ENCODE data around the gene SHISA8.
"Not testable (repeated sequence)": the region's sequence is repeated elsewhere in the genome, so short reads cannot be mapped to it uniquely, and the experiment has no call there.

Gene SHISA8

DNA sequence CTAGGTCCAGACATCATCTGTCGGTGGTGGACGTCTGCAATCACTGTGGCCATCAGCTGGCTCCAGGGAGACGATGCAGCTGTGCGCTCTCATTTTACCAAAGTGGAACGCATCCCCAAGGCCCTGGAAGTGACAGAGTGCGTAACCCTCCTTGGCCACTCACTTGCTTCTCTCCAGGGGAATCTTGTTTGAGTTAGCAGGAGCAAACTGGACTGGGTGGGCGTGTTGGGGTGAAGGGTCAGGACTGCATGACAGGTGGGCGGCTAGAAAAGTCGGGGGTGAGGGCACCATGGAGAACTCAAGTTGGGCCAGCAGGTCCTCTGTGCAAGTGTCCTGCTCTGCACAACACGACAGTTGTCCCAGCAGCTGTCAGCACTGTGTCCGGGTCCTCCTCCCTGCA is 16.2 kb downstream of the SHISA8 start:
- no peak for DNase-seq

DNA sequence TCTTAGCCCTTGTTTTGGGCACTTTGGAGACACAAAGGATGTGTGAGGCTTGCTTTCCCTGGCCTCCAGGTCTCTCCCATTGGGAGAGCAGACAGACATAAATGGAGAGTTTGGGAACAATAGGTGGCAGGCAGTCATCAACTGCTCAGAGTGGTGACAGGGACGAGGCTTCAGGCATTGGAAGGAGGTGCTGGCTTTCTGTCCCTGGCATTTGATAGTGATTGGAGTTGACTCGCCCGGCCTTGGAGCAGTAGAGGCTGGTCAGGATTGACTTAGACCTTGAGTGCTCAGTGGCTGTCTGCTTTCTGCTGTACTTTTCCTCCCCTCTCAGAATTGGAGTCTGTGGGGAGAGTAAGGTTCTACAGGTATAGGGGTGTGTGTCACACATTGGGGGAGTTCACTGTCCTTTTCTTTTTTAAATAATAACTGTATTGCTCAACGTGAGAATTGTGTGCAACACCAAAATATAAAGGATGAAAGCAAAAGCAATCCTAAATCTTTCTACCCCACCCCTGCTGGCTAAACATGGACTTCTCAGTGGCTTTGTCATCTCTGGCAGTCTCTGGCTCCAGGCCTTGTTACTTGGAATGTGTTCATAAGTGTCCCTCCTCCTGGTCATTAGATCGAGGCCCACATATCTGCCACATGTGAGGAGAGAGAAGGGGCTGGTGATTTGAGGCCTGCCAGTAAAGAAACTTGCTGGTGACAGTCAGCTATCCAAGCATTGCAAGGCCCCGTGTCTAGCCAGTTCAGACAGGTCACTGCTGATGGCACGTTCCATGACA is 21.1 kb downstream of the SHISA8 start:
- no peak for DNase-seq

DNA sequence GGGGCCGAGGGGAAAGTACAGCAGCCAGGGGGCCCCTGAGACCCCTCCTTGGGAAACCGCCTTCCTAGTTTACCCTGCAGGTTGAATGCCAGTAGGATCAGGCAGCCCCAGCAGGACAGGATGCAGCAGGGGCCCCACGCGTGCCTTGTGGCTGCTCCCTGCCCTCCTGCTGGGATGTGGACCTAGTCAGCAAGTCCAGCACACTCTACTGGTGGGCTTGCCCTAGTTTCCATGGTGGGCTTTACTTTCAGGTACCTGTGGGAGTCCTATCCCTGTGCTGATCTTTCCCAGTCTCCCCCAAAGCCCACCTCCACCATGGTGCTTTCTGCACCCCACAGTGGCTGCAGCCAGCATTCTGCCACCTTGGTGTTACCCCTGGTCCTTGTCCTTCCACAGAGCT is 22.2 kb downstream of the SHISA8 start:
- no peak for DNase-seq

DNA sequence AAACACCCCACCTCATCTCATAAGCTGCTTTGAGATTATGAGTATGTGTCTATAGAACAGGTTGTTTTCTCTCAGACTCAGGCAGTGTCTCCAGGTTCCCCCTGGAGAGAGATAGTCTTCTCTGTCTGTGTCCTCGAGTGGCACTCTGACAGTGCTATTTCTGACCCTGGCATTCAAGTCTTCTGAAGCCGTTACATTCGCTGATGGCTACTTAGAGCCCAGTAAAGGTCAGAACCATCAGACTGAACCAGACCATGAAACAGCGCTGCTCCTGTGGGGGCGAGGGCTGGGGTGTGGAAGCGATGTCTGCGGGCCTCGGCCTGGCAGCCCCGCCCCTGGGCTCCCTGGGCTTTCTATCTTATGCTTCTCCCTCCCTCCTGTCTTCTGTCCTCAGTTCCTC is 23.5 kb downstream of the SHISA8 start:
- no peak for DNase-seq

DNA sequence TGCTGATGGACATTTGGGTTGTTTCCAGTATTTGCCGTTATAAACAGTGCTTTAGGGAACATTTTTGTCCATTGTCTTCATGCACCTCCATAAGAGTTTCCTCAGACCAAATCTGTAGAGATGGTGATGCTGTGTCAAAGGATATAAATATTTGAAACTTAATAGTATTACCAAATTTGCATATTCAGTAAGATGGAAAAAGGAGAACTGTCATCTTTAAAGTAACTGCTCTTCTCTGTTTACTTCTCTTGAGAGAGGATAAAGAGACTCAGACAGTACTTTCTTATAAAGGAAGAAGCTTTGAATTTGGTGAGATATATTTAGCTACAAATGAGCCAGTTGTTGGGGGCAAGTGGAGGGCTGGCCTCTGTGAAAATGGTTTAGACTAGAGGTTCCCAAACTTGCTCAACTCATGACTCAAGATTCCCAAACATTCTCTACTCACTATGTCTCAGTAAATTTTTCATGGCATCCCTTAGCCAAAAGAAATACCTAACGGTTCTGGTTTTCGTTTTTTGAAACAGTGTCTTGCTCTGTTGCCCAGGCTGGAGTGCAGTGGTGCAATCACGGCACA is 26.2 kb downstream of the SHISA8 start:
- DNase-seq, result no peak

DNA sequence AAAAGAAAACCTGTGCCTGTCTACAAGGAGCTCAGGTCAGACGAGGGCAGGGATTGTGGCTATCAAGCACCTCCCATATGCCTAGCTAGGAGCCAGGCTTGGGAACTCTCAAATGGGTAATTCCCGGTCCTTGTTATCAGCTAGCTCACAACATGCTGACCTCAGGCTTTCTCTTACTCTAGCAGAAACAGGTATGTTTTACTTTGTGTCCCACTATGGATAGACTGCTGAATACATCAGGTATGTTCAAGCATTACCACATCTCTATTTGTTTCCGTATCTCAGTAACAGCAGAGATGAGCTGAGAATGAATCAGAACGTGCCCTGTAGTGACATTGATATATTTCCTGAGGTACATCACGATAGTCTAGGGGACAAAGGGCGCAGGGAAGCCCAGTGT is 29.4 kb downstream of the SHISA8 start:
- no peak for DNase-seq

DNA sequence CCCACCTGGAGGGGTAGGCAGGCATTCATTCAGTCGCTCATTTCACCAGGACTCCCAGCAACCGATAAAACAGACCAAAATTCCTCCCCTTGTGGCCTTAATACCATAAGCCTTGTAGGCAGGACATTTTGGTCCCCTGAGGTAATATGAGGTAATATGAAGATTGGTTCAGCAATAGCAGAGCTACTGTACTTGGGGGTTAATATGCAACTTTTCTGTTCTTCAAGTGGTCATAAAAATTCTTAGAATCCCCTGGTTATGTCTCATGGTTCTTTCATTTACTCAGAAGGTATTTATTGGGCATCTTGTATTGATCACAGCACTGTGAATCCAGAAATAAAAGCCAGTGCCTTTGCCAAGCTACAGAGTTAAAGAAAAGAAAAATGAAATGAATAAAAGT is 29.8 kb downstream of the SHISA8 start:
- no peak for DNase-seq

DNA sequence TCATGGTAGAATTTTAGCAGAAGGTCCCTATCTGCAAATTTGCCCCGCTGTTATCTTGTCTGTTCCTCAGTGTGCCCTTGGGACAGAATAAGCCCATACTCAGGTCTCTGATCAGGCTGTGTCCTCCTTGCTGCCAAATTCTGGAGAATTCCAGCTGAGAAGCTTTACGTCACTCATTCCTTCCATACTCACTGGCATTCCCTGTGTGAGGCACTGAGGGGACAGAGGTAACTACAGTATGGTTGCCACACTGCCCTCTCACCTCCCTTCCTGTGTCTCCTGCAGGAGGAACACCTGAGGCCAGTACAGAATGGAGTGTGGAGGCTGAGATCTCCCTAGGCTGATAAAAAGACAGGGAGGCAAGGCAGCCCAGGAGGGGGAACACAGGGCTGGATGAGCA is 31.5 kb downstream of the SHISA8 start:
- no peak for DNase-seq

DNA sequence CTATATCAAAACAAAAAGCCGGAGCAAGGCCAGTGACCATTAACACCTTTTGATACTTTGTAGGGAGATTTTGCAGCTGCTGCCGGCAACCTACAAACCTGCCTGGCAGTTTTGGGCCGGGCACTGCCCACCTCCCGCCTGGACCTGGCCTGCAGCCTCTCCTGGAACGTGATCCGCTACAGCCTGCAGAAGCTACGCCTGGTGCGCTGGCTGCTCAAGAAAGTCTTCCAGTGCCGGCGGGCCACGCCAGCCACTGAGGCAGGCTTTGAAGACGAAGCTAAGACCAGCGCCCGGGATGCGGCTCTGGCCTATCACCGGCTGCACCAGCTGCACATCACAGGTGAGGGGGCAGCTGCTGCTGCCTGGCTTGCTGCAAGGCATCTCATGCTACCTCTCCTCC is 34.2 kb downstream of the SHISA8 start:
- no peak for DNase-seq

DNA sequence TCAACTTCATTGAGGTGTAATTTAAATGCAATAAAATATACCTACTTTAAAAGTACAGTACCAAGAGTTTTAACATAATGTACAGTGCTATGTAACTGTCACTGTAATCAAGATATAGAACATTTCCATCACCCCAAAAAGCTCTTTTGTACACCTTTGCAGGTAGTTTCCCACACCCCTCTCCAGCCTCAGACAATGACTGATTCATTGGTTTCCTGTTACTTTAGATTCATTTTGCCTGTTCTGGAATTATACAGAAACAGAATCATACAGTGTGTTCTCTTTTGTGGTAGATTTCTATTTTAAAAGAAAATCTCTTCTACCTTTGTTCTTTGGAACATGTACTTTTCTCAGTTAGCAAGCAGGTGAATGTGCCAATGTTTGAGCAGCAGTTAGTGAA is 38.2 kb downstream of the SHISA8 start:
- no peak for DNase-seq

DNA sequence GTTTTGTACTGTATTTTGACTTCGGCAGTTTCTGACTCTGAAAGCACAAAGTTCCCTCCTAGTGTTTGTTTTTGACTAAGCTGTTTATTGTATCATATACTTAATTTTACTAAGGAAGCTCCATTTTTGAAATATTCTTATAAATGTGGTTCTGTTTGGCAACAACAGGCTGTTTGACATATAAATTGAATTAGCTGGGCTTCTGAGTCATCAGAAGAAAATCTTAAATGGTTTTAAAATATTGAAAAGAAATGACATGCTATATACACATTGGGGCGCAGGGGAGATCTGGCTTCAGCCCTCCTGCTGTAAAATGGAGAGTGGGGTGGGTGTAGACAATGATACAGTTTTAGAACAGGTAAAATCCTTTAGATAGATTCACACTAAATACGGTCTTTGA is 38.6 kb downstream of the SHISA8 start:
- no peak for DNase-seq

DNA sequence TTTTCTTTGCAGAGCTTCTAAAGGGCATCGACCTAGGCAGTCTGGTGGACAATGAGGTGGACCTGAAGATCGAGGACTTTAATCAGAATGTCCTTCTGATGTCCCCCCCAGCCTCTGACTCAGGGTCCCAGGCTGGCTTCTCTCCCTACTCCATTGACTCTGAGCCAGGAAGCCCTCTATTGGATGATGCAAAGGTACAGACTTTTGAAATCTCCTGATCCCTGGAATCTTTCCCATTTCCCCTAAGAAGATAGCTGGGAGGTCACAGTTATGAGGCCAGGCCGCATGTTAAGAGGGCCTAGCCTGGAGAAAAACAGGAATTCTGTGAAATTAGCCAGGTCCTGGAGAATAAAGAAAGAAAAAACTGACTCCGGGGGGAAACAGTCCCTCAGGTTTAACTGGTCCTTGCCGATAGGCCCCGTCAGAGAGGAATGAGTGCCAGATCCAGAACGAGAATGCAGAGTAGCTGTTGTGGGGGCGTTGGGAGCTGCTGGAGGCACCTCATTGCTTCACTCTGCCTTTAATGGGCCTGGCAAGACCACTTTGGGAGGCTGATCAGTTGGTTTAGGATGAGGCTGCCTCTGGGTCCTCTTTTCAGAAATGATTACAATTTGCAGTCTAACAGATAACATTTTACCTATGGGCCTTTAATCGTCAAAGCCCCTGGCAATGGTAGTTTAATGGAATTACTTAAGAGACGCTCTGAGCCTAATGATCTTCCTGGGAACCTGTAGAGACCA is 39.2 kb downstream of the SHISA8 start:
- no peak for DNase-seq

DNA sequence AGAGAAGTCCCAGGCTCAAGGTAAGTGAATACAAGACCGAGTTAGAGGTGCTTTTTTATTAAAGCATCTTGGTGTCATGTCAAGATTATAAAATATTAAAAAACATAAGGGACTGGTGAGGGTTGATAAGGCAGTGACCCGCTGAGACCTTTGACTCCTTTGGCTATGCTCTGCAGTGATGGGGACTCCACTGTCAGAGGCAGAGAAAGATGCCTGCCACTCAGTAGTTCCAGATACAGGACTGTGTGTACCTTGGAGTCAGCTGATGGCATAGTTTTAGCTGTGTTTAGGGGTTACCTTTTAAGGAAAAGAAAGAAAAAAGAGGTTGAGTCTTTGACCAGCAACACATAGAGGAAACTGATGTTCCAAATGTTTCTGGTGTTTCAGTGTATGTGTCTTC is 40.8 kb downstream of the SHISA8 start:
- no peak for DNase-seq

DNA sequence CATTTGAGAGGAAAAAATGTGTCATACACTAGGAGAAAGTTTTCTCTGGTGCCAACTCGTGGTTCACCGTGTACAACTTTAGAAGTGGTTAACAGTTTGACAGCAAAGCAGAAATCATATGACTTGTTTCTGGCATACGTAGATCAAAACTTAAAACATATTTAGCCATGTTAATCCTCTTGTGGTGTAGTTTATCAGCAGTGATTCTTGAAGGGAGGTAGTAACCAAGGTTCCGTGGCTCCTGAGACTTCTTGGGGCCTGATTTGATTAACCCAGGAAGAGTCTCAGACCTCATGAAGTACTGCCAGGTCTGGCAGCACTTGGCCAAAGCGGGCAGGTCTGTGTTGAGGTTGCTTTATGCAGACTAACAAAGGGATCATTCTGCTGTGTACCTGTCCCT is 41.5 kb downstream of the SHISA8 start:
- peak in 1 of 2 donors; percentile 62 for DNase-seq

DNA sequence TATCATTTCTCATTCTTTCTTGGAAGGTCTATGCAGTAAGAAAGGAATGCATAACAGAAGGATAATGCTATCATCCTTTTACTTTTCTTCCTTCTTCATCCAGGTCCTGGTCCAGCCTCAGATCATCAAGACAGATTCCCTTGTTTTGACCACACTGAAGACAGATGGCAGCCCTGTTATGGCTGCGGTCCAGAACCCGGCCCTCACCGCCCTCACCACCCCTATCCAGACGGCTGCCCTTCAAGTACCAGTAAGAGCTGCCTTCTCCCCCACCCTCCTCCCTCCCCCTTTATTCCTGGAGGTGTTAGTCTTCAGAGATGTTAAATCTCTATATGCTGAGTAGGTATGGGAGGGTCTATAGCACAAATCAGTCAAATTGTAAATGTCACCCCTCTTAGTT is 44.1 kb downstream of the SHISA8 start:
- no peak for DNase-seq

DNA sequence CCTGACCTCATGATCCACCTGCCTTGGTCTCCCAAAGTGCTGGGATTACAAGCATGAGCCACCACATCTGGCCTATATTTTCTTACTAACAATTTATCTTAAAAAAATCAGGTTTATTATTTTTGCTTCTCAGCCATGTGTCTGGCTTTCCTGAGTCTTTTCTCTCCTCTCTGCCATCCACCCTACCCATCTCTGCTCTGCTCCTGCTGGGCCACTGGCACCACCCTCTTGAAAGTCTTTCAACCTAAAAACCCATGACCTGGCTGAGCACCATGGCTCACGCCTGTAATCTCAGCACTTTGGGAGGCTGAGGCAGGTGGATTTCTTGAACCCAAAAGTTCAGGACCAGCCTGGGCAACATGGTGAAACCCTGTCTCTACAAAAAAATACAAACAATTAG is 44.8 kb downstream of the SHISA8 start:
- DNase-seq, result not testable (repeated sequence)

DNA sequence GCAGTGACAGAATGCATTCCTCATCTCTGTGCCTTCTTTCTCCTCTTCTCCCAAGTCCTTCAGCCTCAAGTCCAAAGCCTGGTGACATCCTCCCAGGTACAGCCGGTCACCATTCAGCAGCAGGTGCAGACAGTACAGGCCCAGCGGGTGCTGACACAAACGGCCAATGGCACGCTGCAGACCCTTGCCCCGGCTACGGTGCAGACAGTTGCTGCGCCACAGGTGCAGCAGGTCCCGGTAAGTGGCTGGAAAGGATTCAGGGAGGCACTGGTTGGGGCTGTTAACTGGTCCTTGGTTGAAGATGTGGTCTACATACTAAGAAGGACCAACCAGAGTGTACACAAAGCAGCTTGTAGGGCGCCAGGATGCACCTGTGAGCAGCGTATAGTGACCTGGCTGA is 46.3 kb downstream of the SHISA8 start:
- no peak for DNase-seq

DNA sequence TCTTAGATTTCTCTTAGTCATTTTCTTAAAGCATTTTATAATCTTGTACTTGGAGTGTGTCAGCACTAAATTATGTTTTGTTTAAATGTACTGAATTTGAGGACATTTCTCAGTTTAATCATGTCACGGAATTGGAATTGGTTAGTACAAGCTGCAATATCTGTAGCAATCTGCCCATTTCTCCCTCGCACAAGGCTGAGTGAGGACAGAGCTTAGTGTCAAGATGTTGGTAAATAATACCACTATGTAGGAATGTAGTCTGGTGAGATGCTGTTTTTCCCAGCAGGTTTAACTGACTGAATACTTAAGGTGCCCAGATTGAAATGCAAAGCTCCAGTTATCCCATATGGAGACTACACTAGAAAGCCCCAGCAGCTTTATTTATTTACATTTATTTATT is 51.4 kb downstream of the SHISA8 start:
- DNase-seq, result no peak

DNA sequence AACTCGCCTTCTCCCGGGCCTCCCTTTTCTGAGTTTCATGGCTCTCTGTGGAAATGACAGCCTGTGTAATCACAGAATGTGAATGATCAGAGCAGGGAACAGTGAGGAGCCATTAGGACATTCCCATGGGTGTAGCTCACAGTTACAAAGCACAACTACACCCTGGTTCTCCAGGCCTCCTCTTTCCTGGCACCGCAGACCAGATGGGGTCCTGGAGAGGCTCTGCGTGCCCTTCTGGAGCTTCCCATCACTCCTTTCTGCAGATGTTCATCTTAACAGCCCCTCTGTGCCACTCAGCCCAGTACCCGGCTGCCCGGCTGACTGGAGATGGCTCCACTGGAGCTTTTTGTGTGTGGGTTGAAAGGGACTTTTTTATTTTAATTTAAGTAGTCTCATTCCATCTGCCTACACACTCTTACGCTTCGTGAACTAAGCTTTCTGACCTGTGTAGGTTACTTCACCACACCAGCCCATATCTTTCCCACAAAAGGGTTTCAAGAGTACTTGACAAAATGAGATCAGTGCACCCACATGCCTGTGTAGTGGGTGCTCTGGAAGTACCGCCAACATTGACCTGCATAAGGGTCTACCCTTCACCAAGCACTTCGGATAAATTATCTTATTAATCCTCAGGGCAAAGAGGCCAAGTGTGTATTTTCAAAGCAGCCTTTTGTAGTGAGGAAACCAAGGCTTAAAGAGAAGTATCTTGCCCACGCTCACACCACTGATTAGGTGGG is 52.2 kb downstream of the SHISA8 start:
- DNase-seq, result peak; percentile 2 to 15

DNA sequence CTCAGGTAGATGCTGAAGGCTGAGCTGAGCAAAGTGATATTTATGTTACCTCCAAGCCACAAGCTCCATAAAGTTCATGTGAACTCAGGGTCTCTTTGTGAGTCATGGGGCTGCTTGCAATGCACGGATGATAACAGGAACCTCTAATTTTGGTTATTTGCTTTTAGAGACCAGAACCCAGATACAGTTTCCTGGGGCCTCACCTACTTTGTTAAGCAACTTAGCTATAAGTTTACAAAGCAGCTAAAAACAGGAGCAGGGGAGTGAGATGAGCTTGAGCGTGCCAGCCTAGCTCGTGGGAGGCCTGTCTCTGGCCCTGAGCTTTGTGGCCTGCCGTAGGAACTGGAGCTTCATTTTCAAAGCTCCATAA is 52.7 kb downstream of the SHISA8 start:
- peak; percentile 11 to 48 for DNase-seq

Data from CD4-positive, alpha-beta T cell treated with Interferon alpha-2 for 1 hour (primary cell).